HCT116 (cell line): ENCODE data around the gene FOXO6. TPM values are rescaled to one million over a fixed set of nuclear protein-coding genes. Genes with fewer than 3 reads are reported as not detected.

Source experiments
- ATAC-seq: fragments of 200-7000 bp; cut with Tn5 transposase; 2 replicates; pipeline ENCODE4 v1.9.1; 2020; ENCODE audit warnings: mild to moderate bottlenecking, moderate library complexity
- BruUV-seq: library from RNA; stranded (reverse); fragments of 400-500 nt; replicated peaks from 2 replicates; lab custom pipeline; 2021; lab: Mats Ljungman, UMichigan
- CTCF ChIA-PET: fragments of 300-600 bp; sonication (Branson Sonifier 250); formaldehyde crosslinking; loops from one replicate; lab custom pipeline; 2021; ENCODE audit warnings: antibody characterized with exemption; lab: Charles Lee
- POLR2A ChIA-PET: fragments of 300-600, 350-600 bp; sonication (Branson Sonifier 250); formaldehyde crosslinking; loops from one replicate; lab custom pipeline; 2021; ENCODE audit warnings: antibody characterized with exemption; lab: Charles Lee
- RAD21 ChIA-PET, 2 experiments: fragments of 300-600 bp; sonication (Branson Sonifier 250); formaldehyde crosslinking; loops; one replicate each; lab custom pipeline; 2023; ENCODE audit warnings: low total read pairs in 2 of 2; ENCODE audit not compliant: uncharacterized antibody in 2 of 2, unreplicated experiment in 2 of 2, low non-redundant PET in 1 of 2; lab: Charles Lee
- DNase-seq: peaks from one replicate; pipeline ENCODE4 v3.0.0-alpha.2; 2010; ENCODE audit warnings: low read depth, low spot score
- H2AFZ ChIP-seq: fragments of 200-600 bp; shearing (Covaris generic), sonication (generic); 2 replicates; pipeline ENCODE4 v1.6.1; 2017; ENCODE audit warnings: low read depth, mixed run types, mixed read lengths, antibody characterized with exemption, low read length; ENCODE audit not compliant: poor library complexity, severe bottlenecking
- H3K27ac ChIP-seq: 2 replicates; pipeline ENCODE4 v1.5.1; 2012; ENCODE audit warnings: low read depth, low read length
- H3K27me3 ChIP-seq: fragments of 200-600 bp; sonication (generic); 2 replicates; pipeline ENCODE4 v1.6.1; 2016; ENCODE audit warnings: mixed run types, low read length, mixed read lengths; ENCODE audit not compliant: insufficient read depth
- H3K36me3 ChIP-seq, 2 experiments: fragments of 200-500 bp in 1 of 2; fragments of 200-600 bp in 1 of 2; sonication (Bioruptor generic) in 1 of 2; sonication (generic) in 1 of 2; 2 replicates each; pipeline versions ENCODE4 v1.5.1 to v1.6.1; 2014 to 2016; ENCODE audit warnings: low read length in 2 of 2, inconsistent platforms in 1 of 2, mixed read lengths in 1 of 2, mixed run types in 1 of 2; ENCODE audit not compliant: insufficient read depth in 2 of 2, control insufficient read depth in 1 of 2
- H3K4me1 ChIP-seq, 2 experiments: fragments of 200-600 bp in 1 of 2; sonication (generic) in 1 of 2; 2 replicates each; pipeline versions ENCODE4 v1.5.1 to v1.6.1; 2012 to 2017; ENCODE audit warnings: low read length in 2 of 2, inconsistent platforms in 1 of 2, mild to moderate bottlenecking in 1 of 2, mixed read lengths in 1 of 2, mixed run types in 1 of 2, moderate library complexity in 1 of 2; ENCODE audit not compliant: insufficient read depth in 2 of 2, control insufficient read depth in 1 of 2
- H3K4me2 ChIP-seq: fragments of 200-600 bp; sonication (generic); 2 replicates; pipeline ENCODE4 v1.6.1; 2017; ENCODE audit warnings: mixed run types, low read length, mixed read lengths
- H3K4me3 ChIP-seq, 2 experiments: fragments of 200-600 bp in 1 of 2; sonication (generic) in 1 of 2; replicated peaks in 1 of 2; 2 replicates each; pipeline ENCODE4 v1.5.1; 2011 to 2016; ENCODE audit warnings: low read length in 2 of 2, control low read depth in 1 of 2, low read depth in 1 of 2, mild to moderate bottlenecking in 1 of 2, mixed read lengths in 1 of 2, mixed run types in 1 of 2
- H3K79me2 ChIP-seq: fragments of 200-600 bp; sonication (generic); 2 replicates; pipeline ENCODE4 v1.6.1; 2017; ENCODE audit warnings: mild to moderate bottlenecking, mixed run types, low read length, moderate library complexity, mixed read lengths; ENCODE audit not compliant: insufficient read depth
- H3K9ac ChIP-seq: fragments of 200-600 bp; sonication (generic); 2 replicates; pipeline ENCODE4 v1.6.1; 2016; ENCODE audit warnings: low read length, mixed read lengths
- H3K9me2 ChIP-seq: fragments of 200-600 bp; sonication (generic), shearing (Covaris generic); 2 replicates; pipeline ENCODE4 v1.6.1; 2017; ENCODE audit warnings: mixed run types, mild to moderate bottlenecking, moderate library complexity; ENCODE audit not compliant: insufficient read depth
- H3K9me3 ChIP-seq, 2 experiments: fragments of 200-500 bp in 1 of 2; fragments of 200-600 bp in 1 of 2; sonication (Bioruptor generic) in 1 of 2; sonication (generic) in 1 of 2; 2 replicates each; pipeline ENCODE4 v1.6.1; 2014 to 2017; ENCODE audit warnings: low read length in 2 of 2, mixed read lengths in 2 of 2, inconsistent platforms in 1 of 2, low read depth in 1 of 2, mild to moderate bottlenecking in 1 of 2, mixed run types in 1 of 2, moderate library complexity in 1 of 2; ENCODE audit not compliant: control insufficient read depth in 1 of 2, insufficient read depth in 1 of 2
- H4K20me1 ChIP-seq: fragments of 200-600 bp; sonication (generic), shearing (Covaris generic); 2 replicates; pipeline ENCODE4 v1.6.1; 2017; ENCODE audit warnings: mixed run types, mild to moderate bottlenecking, moderate library complexity; ENCODE audit not compliant: insufficient read depth
- EZH2phosphoT487 ChIP-seq: fragments of 200-600 bp; IDR thresholded peaks from 2 replicates; pipeline ENCODE4 v1.6.1; 2018; ENCODE audit warnings: antibody characterized with exemption, borderline replicate concordance
- FOSL1 ChIP-seq: IDR thresholded peaks from 2 replicates; pipeline ENCODE4 v1.6.1; 2012; ENCODE audit warnings: low read depth
- SIN3A ChIP-seq: IDR thresholded peaks from 2 replicates; pipeline ENCODE4 v1.6.1; 2012; ENCODE audit warnings: low read depth
- intact Hi-C: fragments of 100-400 bp; cut with micrococcal nuclease; formaldehyde crosslinking; loops from 2 replicates; pipeline ENCODE4 v1.10.0; 2022
- total RNA-seq: library from RNA; stranded (reverse); gene quantifications from one replicate; pipeline ENCODE4 v1.2.1, GENCODE V29; 2021; ENCODE audit not compliant: unreplicated experiment
- TF ChIP-seq, protein P1 (sequence below): IDR thresholded peaks from 2 replicates; pipeline ENCODE4 v1.6.1; 2012
- TF ChIP-seq, protein P2 (sequence below), 3 experiments: fragments of 200-600 bp in 1 of 3; sonication (generic) in 1 of 3; IDR thresholded peaks in 2 of 3; conservative IDR thresholded peaks in 1 of 3; 2 replicates each; pipeline ENCODE4 v1.5.1; 2012 to 2017; ENCODE audit warnings: low read depth in 2 of 3, low read length in 2 of 3, antibody characterized with exemption in 1 of 3, borderline replicate concordance in 1 of 3, control low read depth in 1 of 3, mild to moderate bottlenecking in 1 of 3, mixed read lengths in 1 of 3, mixed run types in 1 of 3, moderate library complexity in 1 of 3; ENCODE audit not compliant: insufficient read depth in 1 of 3

The FOXO6 gene
- total RNA-seq, 1 experiment from 2014 or later, result 7.0 TPM

DNA sequence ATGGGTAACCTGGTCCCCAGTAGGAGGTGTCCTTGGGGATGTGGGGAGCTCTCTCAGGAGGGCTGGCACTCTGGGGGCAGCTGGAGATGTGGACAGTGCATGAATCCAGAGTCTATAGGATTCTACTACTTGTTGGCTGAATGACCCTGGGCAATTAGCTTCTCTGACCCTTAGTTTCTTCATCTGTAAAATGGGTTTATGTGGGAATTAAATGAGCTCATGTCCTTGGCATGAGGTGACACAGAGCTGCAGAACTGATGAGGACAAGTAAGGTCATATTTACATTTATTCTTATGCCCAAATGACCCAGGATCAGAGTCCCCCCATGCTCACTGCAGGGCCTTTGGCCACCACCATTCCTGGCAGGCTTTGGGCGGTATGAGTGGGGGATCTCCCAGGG, 29.3 kb downstream of the FOXO6 start:
- Histone ChIP-seq H2AFZ (no peak overlapping the region), H3K9me3 (no peaks in the 10 kb centered on the region), H3K4me1 (peaks cover 2 to 6% of the 10 kb centered on the region in 2 experiments; a peak in 2 of 4 replicates), H3K4me2 (no peak overlapping the region), H3K9me2 (no peaks in the 10 kb centered on the region), H3K4me3 (no peak overlapping the region), H3K79me2 (no peaks in the 10 kb centered on the region), H3K36me3 (no peaks in the 10 kb centered on the region), H3K27me3 (peaks cover 3% of the 10 kb centered on the region; the same call in 1 of the 2 replicates), H3K9ac (no peak overlapping the region), H4K20me1 (no peaks in the 10 kb centered on the region), H3K27ac (no peak overlapping the region)
- intact Hi-C loops, result no loop called here
- RAD21 ChIA-PET, result no interaction called here
- BruUV-seq, result no TSS peak
- no peak for TF ChIP-seq FOSL1
- no peak for TF ChIP-seq EZH2phosphoT487
- no peak for TF ChIP-seq SIN3A
- TF ChIP-seq, protein P1, sequence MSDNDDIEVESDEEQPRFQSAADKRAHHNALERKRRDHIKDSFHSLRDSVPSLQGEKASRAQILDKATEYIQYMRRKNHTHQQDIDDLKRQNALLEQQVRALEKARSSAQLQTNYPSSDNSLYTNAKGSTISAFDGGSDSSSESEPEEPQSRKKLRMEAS, result no peak
- CTCF ChIA-PET, result no interaction called here
- DNase-seq, result no peak
- POLR2A ChIA-PET, result no interaction called here
- no peak for ATAC-seq

DNA sequence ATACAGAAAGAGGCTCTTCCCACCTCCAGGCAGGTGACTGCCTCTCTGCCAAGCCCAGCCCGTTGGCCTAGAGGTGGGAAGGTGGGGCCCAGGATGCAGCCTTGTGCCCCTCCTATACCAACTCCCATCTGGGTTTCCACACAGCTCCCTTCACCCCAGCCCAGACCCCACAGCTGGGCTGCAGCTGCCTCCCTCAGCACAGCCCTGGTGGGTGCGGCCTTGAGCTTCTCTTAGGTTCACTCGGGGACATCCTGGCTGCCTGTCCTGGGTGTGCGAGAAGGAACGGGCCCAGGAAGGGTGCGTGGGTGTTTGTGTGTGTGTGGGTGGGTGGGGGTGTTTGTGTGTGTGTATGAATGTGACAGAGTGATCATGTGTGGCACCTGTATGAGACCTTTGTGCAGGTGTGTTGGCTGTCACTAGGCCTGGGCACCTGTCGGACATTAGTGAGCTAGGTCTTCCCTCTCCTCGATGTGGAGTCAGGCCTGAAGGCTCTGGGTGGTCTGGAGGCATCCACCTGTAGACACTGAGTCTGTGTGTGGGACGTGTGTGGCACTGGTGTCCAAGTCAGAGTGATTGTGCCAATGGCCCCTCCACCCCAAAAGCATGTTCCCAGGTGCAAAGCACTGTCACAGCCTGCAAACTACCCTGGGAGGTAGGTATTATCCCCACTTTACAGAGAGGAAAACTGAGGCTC, 30.7 kb downstream of the FOXO6 start:
- H3K27me3 ChIP-seq, result no peaks in the 10 kb centered on the region; the same call in 1 of the 2 replicates
- no peak overlapping the region for H3K9ac ChIP-seq
- no peaks in the 10 kb centered on the region for H3K9me3 ChIP-seq
- peaks cover 2 to 6% of the 10 kb centered on the region in 2 experiments; a peak in 2 of 4 replicates for H3K4me1 ChIP-seq
- ChIA-PET POLR2A (no interaction called here), RAD21 (no interaction called here), CTCF (no interaction called here)
- H3K4me2 ChIP-seq, result no peak overlapping the region
- no peaks in the 10 kb centered on the region for H3K9me2 ChIP-seq
- H3K79me2 ChIP-seq, result no peaks in the 10 kb centered on the region
- H3K4me3 ChIP-seq, result no peak overlapping the region
- no peaks in the 10 kb centered on the region for H4K20me1 ChIP-seq
- TF ChIP-seq, protein P2, sequence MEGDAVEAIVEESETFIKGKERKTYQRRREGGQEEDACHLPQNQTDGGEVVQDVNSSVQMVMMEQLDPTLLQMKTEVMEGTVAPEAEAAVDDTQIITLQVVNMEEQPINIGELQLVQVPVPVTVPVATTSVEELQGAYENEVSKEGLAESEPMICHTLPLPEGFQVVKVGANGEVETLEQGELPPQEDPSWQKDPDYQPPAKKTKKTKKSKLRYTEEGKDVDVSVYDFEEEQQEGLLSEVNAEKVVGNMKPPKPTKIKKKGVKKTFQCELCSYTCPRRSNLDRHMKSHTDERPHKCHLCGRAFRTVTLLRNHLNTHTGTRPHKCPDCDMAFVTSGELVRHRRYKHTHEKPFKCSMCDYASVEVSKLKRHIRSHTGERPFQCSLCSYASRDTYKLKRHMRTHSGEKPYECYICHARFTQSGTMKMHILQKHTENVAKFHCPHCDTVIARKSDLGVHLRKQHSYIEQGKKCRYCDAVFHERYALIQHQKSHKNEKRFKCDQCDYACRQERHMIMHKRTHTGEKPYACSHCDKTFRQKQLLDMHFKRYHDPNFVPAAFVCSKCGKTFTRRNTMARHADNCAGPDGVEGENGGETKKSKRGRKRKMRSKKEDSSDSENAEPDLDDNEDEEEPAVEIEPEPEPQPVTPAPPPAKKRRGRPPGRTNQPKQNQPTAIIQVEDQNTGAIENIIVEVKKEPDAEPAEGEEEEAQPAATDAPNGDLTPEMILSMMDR (IDR thresholded peaks at IDR 0.05 in 2 of 3, conservative IDR thresholded peaks at IDR 0.05 in 1 of 3; ENCODE audit: borderline replicate concordance in 1 of 3, insufficient read depth in 1 of 3, low read depth in 2 of 3, low read length in 2 of 3), result no peak
- no peak for TF ChIP-seq FOSL1
- BruUV-seq, result no TSS peak
- H3K36me3 ChIP-seq, result no peaks in the 10 kb centered on the region
- H2AFZ ChIP-seq, result no peak overlapping the region
- DNase-seq, result no peak
- no peak overlapping the region for H3K27ac ChIP-seq
- no peak for ATAC-seq
- intact Hi-C loops, result no loop called here
